ENCODE data around the gene PLCH1.

The PLCH1 gene

GRCh38 chr3:155743606-155744005 lies 1.3 kb downstream of the PLCH1 start:
- ChIA-PET CTCF (interaction anchor here (0.8 kb wide), 1 partner anchor 62 kb away, joined by 3 read pairs; the partner anchor contains the start of gene C3orf33), POLR2A (interaction anchor here (1.5 kb wide), 1 partner anchor 63 kb away, joined by 4 read pairs; the partner anchor contains the start of gene C3orf33)
- TF ChIP-seq ELF4 (IDR thresholded peaks at IDR 0.05) (no peak), L3MBTL2 (conservative IDR thresholded peaks at IDR 0.05) (no peak), CTBP1 (IDR thresholded peaks at IDR 0.05; ENCODE audit: borderline replicate concordance) (no peak), ZNF384 (IDR thresholded peaks at IDR 0.05) (no peak), BHLHE40 (IDR thresholded peaks at IDR 0.05; ENCODE audit: borderline replicate concordance) (no peak), FOXK2 (IDR thresholded peaks at IDR 0.05) (no peak), TARDBP (IDR thresholded peaks at IDR 0.05) (no peak), SP1 (IDR thresholded peaks at IDR 0.05) (no peak), ARNT (IDR thresholded peaks at IDR 0.05) (no peak), SUZ12 (IDR thresholded peaks at IDR 0.05) (no peak), FOXA1 (IDR thresholded peaks at IDR 0.05) (no peak), FOXM1 (IDR thresholded peaks at IDR 0.05; ENCODE audit: borderline replicate concordance) (no peak), HDGF (IDR thresholded peaks at IDR 0.05; ENCODE audit: borderline replicate concordance) (no peak)
- no peak for DNase-seq (ENCODE audit: extremely low spot score)

DNA sequence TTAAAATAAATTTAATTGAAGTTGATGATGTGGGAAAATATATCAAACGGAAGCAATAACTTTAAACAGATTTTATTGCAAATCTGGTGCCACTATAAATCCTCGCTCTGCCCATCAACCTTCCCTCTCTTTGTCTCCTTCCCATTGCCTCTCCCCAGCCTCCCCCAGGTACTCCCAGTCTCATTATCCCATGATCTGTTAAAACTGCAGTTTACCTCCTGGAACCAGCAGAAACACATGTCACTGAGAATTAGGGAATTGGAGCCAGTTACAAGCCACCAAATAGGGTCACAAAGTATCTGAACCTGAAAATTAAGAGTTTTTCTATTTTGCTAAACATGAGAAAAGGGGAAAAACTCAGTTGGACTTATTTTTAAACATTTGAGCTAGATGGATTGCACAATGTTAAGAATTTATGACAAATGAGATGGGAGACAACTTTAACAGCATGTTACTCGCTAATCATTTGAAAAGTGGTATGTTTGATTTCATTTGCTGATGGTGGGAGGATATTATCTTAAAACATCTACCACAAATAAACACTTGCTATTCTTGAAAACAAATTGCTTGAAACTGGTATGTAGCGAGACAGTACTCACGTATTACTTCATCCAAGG lies 2.4 kb downstream of the PLCH1 start:
- TF ChIP-seq ELF4 (IDR thresholded peaks at IDR 0.05): no peak
- peak; percentile 50; the same call in 1 of the 2 replicates for TF ChIP-seq PKNOX1 (IDR thresholded peaks at IDR 0.05)
- no peak for TF ChIP-seq NFRKB (IDR thresholded peaks at IDR 0.05)
- TF ChIP-seq L3MBTL2 (conservative IDR thresholded peaks at IDR 0.05): no peak
- TF ChIP-seq ARNT (IDR thresholded peaks at IDR 0.05): no peak
- TF ChIP-seq TARDBP (IDR thresholded peaks at IDR 0.05): no peak
- ChIA-PET POLR2A (no interaction called here), CTCF (no interaction called here)
- no peak for DNase-seq (ENCODE audit: extremely low spot score)

GRCh38 chr3:155741603-155742002 lies 3.3 kb downstream of the PLCH1 start:
- DNase-seq (ENCODE audit: extremely low spot score): no peak
- TF ChIP-seq ARNT (IDR thresholded peaks at IDR 0.05) (no peak), ZNF384 (IDR thresholded peaks at IDR 0.05) (no peak), SUZ12 (IDR thresholded peaks at IDR 0.05) (no peak), BHLHE40 (IDR thresholded peaks at IDR 0.05; ENCODE audit: borderline replicate concordance) (no peak), NFRKB (IDR thresholded peaks at IDR 0.05) (no peak)
- ChIA-PET CTCF (interaction anchor here (1.2 kb wide), 1 partner anchor 30 kb away, joined by 3 read pairs; no protein-coding TSS in a partner anchor), POLR2A (no interaction called here)

DNA sequence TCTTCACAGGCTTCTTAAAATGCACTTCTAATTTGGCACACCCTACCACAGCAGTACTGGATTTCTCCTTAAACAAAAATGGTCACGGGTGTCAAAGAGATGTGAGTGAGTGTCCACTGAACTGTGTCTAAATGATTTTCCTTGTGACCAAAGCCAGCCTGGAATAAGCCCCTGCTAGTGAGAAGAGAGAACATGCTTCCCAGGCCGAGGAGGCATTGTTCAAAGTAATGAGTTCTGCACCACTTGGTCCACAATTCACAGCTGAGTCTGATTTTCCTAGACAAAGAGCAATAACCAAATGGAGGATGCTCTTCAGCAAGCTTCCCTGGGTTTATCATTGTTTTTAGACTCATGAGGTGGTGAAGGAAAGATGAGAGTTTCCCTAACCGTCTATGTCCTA lies 3.8 kb downstream of the PLCH1 start:
- POLR2A ChIA-PET: no interaction called here
- CTCF ChIA-PET: interaction anchor here (1.2 kb wide), 1 partner anchor 29 kb away, joined by 3 read pairs; no protein-coding TSS in a partner anchor
- TF ChIP-seq LEF1 (IDR thresholded peaks at IDR 0.05; ENCODE audit: borderline replicate concordance): no peak
- TF ChIP-seq BHLHE40 (IDR thresholded peaks at IDR 0.05; ENCODE audit: borderline replicate concordance): no peak
- TF ChIP-seq TARDBP (IDR thresholded peaks at IDR 0.05): no peak
- no peak for TF ChIP-seq HDGF (IDR thresholded peaks at IDR 0.05; ENCODE audit: borderline replicate concordance)
- TF ChIP-seq FOXA1 (IDR thresholded peaks at IDR 0.05): no peak
- TF ChIP-seq L3MBTL2 (conservative IDR thresholded peaks at IDR 0.05): no peak
- no peak for TF ChIP-seq ARNT (IDR thresholded peaks at IDR 0.05)
- DNase-seq (ENCODE audit: extremely low spot score): no peak

DNA sequence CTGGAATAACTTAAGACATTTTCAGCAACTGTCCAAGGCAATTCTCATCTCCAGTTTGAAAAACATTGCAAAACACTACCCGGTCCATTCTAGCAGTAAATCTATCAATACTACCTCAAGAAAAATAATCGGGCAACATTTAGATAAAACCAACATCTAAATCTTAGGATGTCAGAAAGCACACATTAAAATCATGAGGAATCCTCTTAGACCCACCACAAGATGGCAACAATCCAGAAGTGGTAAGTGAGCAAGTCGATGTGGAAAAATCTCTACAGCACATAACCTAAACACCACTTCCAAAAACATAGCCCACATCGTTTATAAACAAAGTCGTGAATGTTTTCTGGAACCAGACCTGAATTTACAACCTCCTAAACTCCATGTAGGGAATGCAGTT lies 5.7 kb downstream of the PLCH1 start:
- no peak for DNase-seq (ENCODE audit: extremely low spot score)
- CTCF ChIA-PET: no interaction called here
- TF ChIP-seq L3MBTL2 (conservative IDR thresholded peaks at IDR 0.05) (0 out of 2 replicates have a peak, but pooled peaks have one; percentile 15), LEF1 (IDR thresholded peaks at IDR 0.05; ENCODE audit: borderline replicate concordance) (no peak), FOXK2 (IDR thresholded peaks at IDR 0.05) (no peak), PKNOX1 (IDR thresholded peaks at IDR 0.05) (peak; percentile 81), ZNF384 (IDR thresholded peaks at IDR 0.05) (no peak)
- POLR2A ChIA-PET: no interaction called here

DNA sequence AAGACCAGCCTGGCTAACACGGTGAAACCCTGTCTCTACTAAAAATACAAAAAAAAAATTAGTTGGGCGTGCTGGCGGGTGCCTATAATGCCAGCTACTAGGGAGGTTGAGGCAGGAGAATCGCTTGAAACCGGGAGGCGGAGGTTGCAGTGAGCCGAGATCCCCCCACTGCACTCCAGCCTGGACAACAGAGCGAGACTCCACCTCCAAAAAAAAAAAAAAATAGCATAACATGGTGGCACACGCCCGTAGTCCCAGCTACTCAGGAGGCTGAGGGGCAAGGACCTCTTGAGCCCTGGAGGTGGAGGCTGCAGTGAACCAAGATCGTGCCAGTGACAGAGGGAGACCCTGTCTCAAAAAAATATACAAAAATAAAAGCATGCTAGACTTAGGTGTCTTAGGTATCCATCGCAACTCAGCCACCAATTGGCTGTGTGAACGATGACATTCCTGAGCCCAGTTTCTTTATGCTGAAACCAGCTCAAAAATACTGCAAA lies 6.2 kb downstream of the PLCH1 start:
- TF ChIP-seq FOXK2 (IDR thresholded peaks at IDR 0.05) (no peak), NFRKB (IDR thresholded peaks at IDR 0.05) (no peak), ZNF384 (IDR thresholded peaks at IDR 0.05) (peak; percentile 61; the same call in 1 of the 2 replicates), PKNOX1 (IDR thresholded peaks at IDR 0.05) (no peak), SP1 (IDR thresholded peaks at IDR 0.05) (no peak), SUZ12 (IDR thresholded peaks at IDR 0.05) (no peak), CTBP1 (IDR thresholded peaks at IDR 0.05; ENCODE audit: borderline replicate concordance) (no peak)
- ChIA-PET CTCF (no interaction called here), POLR2A (no interaction called here)
- DNase-seq (ENCODE audit: extremely low spot score): no peak

- POLR2A ChIA-PET: interaction anchor here (0.6 kb wide), 1 partner anchor 8 kb away, joined by 3 read pairs; no protein-coding TSS in a partner anchor
- DNase-seq (ENCODE audit: extremely low spot score): no peak
These were observed 6.9 kb downstream of the PLCH1 start for GRCh38 chr3:155737844-155738460.

More at GRCh38 chr3:155737844-155738460, 6.9 kb downstream of the PLCH1 start:
- CTCF ChIA-PET: no interaction called here
- TF ChIP-seq TARDBP (IDR thresholded peaks at IDR 0.05) (no peak), FOXM1 (IDR thresholded peaks at IDR 0.05; ENCODE audit: borderline replicate concordance) (no peak), SUZ12 (IDR thresholded peaks at IDR 0.05) (no peak), LEF1 (IDR thresholded peaks at IDR 0.05; ENCODE audit: borderline replicate concordance) (no peak), ZNF384 (IDR thresholded peaks at IDR 0.05) (no peak), SP1 (IDR thresholded peaks at IDR 0.05) (no peak), L3MBTL2 (conservative IDR thresholded peaks at IDR 0.05) (no peak), PKNOX1 (IDR thresholded peaks at IDR 0.05) (no peak), FOXA1 (IDR thresholded peaks at IDR 0.05) (no peak), BHLHE40 (IDR thresholded peaks at IDR 0.05; ENCODE audit: borderline replicate concordance) (no peak), NFRKB (IDR thresholded peaks at IDR 0.05) (no peak), ELF4 (IDR thresholded peaks at IDR 0.05) (no peak), HDGF (IDR thresholded peaks at IDR 0.05; ENCODE audit: borderline replicate concordance) (no peak)
